ENCODE data around the gene EIF4EBP3. TPM values are rescaled to one million over a fixed set of nuclear protein-coding genes. Genes with fewer than 3 reads are reported as not detected.

Gene EIF4EBP3
- total and polyA plus RNA-seq, 9 of the 15 experiments (the other 6 are each of a cell fraction or from before 2014, with no cell fraction given) = 1.3 to 7.5 (median 3.8) TPM

GRCh38 chr5:140513124-140513523, 34.3 kb upstream of the EIF4EBP3 start:
- H3K36me3 ChIP-seq (ENCODE audit: control insufficient read depth, insufficient read depth, low read length) = peaks cover 69% of the 10 kb centered on the region
- intact Hi-C loops (cut with micrococcal nuclease) = no loop called here
- TF ChIP-seq RCOR1 (IDR thresholded peaks at IDR 0.05; ENCODE audit: borderline replicate concordance in 1 of 2, low read depth in 2 of 2, low read length in 2 of 2) (no peak), POLR2AphosphoS2 (IDR thresholded peaks at IDR 0.05; ENCODE audit: low read length) (no peak), SUPT5H (IDR thresholded peaks at IDR 0.05) (no peak), ZNF695 (CRISPR knock-in tag; IDR thresholded peaks at IDR 0.05) (no peak), SP2 (IDR thresholded peaks at IDR 0.05; ENCODE audit: extremely low read depth, low read depth, low read length, poor library complexity, severe bottlenecking) (no peak), ZBED1 (IDR thresholded peaks at IDR 0.05) (no peak), ZEB2 (IDR thresholded peaks at IDR 0.05) (no peak), RBM39 (optimal IDR thresholded peaks at IDR 0.05; ENCODE audit: low read depth, low read length) (no peak), KDM2B (CRISPR knock-in tag; IDR thresholded peaks at IDR 0.05) (no peak), MCM2 (IDR thresholded peaks at IDR 0.05; ENCODE audit: low read depth) (no peak), HDAC6 (IDR thresholded peaks at IDR 0.05; ENCODE audit: low read depth, low read length) (no peak), ZNF347 (CRISPR knock-in tag; IDR thresholded peaks at IDR 0.05; ENCODE audit: low read depth) (no peak), MYC (IDR thresholded peaks at IDR 0.05; ENCODE audit: low read depth, low read length) (no peak), MYC (CRISPR knock-in tag; IDR thresholded peaks at IDR 0.05; ENCODE audit: borderline replicate concordance, low read depth) (no peak), ZNF583 (CRISPR knock-in tag; IDR thresholded peaks at IDR 0.05) (no peak), E2F3 (CRISPR knock-in tag; IDR thresholded peaks at IDR 0.05) (no peak), MTA1 (IDR thresholded peaks at IDR 0.05; ENCODE audit: borderline replicate concordance) (no peak), BRD9 (IDR thresholded peaks at IDR 0.05; ENCODE audit: low read depth, partially characterized antibody) (no peak)
- TF ChIP-seq, protein P1, sequence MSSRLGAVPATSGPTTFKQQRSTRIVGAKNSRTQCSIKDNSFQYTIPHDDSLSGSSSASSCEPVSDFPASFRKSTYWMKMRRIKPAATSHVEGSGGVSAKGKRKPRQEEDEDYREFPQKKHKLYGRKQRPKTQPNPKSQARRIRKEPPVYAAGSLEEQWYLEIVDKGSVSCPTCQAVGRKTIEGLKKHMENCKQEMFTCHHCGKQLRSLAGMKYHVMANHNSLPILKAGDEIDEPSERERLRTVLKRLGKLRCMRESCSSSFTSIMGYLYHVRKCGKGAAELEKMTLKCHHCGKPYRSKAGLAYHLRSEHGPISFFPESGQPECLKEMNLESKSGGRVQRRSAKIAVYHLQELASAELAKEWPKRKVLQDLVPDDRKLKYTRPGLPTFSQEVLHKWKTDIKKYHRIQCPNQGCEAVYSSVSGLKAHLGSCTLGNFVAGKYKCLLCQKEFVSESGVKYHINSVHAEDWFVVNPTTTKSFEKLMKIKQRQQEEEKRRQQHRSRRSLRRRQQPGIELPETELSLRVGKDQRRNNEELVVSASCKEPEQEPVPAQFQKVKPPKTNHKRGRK (tag; IDR thresholded peaks at IDR 0.05) = no peak

More at GRCh38 chr5:140513124-140513523, 34.3 kb upstream of the EIF4EBP3 start:
- H3K27me3 ChIP-seq (ENCODE audit: control insufficient read depth in 2 of 2, insufficient read depth in 2 of 2, low read length in 2 of 2) = no peaks in the 10 kb centered on the region
- no peak overlapping the region for H3K27ac ChIP-seq (ENCODE audit: extremely low read depth, low read depth, low read length)
- H3K9ac ChIP-seq (ENCODE audit: insufficient read depth in 1 of 2, low read depth in 2 of 2, low read length in 2 of 2) = no peak overlapping the region
- H3K4me3 ChIP-seq = no peak overlapping the region
- no peaks in the 10 kb centered on the region for H4K20me1 ChIP-seq (replicated peaks; ENCODE audit: control insufficient read depth, insufficient read depth, low read length)
- peaks cover 4% of the 10 kb centered on the region; the same call in 1 of the 2 replicates for H3K9me3 ChIP-seq (replicated peaks; ENCODE audit: control insufficient read depth, insufficient read depth, low read depth, low read length)
- in situ Hi-C loops (cut with MboI) = no loop called here
- H3K4me1 ChIP-seq (replicated peaks in 1 of 2; ENCODE audit: control insufficient read depth in 2 of 2, insufficient read depth in 2 of 2, low read length in 2 of 2) = no peaks in the 10 kb centered on the region
- DNase-seq (ENCODE audit: extremely low read depth in 1 of 4, low spot score in 3 of 4) (no peak), FAIRE-seq (no peak), ATAC-seq (no peak)
- no TSS peak for BruUV-seq (replicated peaks)
- no peaks in the 10 kb centered on the region for H3K79me2 ChIP-seq (ENCODE audit: control insufficient read depth, insufficient read depth, low read length)
- ChIA-PET CTCF (ENCODE audit: low intra/inter-chr PET ratio) (no interaction called here), POLR2A (no interaction called here)
- H3K9me1 ChIP-seq (ENCODE audit: control insufficient read depth, insufficient read depth, low read length) = no peaks in the 10 kb centered on the region
- H3K4me2 ChIP-seq (ENCODE audit: insufficient read depth, low read length) = no peak overlapping the region
- 96% methylated on average over 2 of the region's 2 CpGs for WGBS (ENCODE audit: insufficient coverage, low coverage, missing lambda C conversion rate)
- no peak overlapping the region for H2AFZ ChIP-seq (ENCODE audit: low read depth, low read length)
